PC-3 (cell line): ENCODE data around the gene OPALIN.

Experiments used
- CTCF ChIP-seq: fragments of 300-600 bp; sonication (generic); conservative IDR thresholded peaks from 2 replicates; pipeline ENCODE4 v1.5.1; 2017; ENCODE audit warnings: antibody characterized with exemption, low read depth, mild to moderate bottlenecking, low read length
- EZH2phosphoT487 ChIP-seq: fragments of 300-600 bp; sonication (generic); IDR thresholded peaks from 2 replicates; pipeline ENCODE4 v1.6.1; 2018; ENCODE audit warnings: mild to moderate bottlenecking, antibody characterized with exemption, low read length, borderline replicate concordance

GRCh38 chr10:96400465-96400864 lies 41.7 kb upstream of the OPALIN start:
- TF ChIP-seq CTCF = no peak
- TF ChIP-seq EZH2phosphoT487 = no peak
